HFF-Myc (cell line): Measurements from ENCODE around the gene PRELID2.
A peak's percentile ranks its signal among the peaks of the same experiment; 100 is the strongest.

Experiments used
- DNase-seq: peaks from one replicate; pipeline ENCODE4 v3.0.0-alpha.2; 2011; ENCODE audit warnings: low read depth; ENCODE audit errors: extremely low read depth
- H3K4me3 ChIP-seq: replicated peaks from 2 replicates; pipeline ENCODE4 v1.5.1; 2011; ENCODE audit warnings: low read depth, mild to moderate bottlenecking, control low read depth, low read length
- CTCF ChIP-seq: IDR thresholded peaks from 2 replicates; pipeline ENCODE4 v1.5.1; 2012; ENCODE audit warnings: mild to moderate bottlenecking, low read depth, low read length, control low read depth; ENCODE audit errors: missing control alignments

PRELID2 gene

GRCh38 chr5:145830594-145830993 is 4.5 kb downstream of the PRELID2 start:
- DNase-seq: no peak
- no peak for TF ChIP-seq CTCF
- H3K4me3 ChIP-seq: no peak overlapping the region

GRCh38 chr5:145829708-145830361 is 5.3 kb downstream of the PRELID2 start:
- no peak for DNase-seq
- TF ChIP-seq CTCF: no peak
- H3K4me3 ChIP-seq: no peak overlapping the region

DNA sequence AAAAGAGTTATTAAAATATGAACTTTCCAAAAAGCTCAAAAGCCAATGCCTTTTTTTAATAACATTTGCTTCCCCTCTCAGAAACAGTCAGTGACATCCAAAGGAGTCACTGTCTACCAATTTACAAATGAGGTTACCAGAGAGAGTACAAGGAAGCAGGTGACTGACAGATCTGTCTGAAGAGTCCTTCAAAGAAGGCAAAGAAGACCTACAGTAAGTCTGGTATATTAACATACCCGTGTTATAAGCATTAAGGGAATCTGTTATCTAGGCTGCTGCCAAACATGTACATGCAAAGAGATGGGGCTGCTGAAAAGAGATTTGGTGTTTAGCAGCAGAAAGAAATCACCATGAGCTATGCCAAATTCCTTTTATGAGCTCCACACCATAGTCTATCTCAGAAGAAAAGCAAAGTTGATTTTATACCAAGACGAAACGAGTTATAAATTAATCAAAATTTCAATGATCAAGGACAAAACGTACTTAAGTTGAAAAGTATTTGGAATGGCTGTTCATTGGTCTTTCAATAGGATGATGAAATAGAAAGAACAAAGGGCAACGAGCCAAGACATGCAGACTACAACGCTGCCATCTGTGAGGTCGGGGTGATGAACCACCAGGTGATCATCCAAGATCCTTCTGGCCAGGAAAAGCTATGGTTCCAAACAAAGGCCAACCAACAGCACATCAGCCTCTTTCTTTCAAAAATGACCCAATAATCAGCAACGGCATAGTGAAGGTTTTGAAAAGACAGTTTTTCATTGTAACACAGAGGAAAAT is 8.1 kb downstream of the PRELID2 start:
- TF ChIP-seq CTCF: no peak
- no peak for DNase-seq

DNA sequence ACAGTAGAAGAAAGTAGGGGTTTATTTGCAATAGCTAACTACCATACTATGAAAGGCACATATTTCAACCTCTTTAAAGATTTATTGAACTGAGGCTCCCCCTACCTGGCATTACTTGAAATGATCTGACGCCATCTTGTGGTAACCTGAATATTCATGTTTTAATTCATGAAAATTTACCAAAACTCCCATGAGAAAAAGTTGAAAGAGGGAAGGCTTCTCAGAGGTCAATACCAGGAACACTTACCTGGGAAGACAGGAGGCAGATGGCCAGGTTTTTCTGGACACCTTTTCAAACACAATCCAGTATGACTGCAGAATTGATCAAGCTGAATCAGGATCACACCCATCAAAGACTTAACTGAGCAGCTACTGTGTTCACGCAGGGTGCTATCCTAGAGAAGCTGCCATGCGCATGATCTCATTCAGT is 9.4 kb downstream of the PRELID2 start:
- H3K4me3 ChIP-seq: no peak overlapping the region
- no peak for DNase-seq
- peak; percentile 62 for TF ChIP-seq CTCF

More for the DNA sequence above, 8.1 kb downstream of the PRELID2 start:
- H3K4me3 ChIP-seq: no peak overlapping the region

DNA sequence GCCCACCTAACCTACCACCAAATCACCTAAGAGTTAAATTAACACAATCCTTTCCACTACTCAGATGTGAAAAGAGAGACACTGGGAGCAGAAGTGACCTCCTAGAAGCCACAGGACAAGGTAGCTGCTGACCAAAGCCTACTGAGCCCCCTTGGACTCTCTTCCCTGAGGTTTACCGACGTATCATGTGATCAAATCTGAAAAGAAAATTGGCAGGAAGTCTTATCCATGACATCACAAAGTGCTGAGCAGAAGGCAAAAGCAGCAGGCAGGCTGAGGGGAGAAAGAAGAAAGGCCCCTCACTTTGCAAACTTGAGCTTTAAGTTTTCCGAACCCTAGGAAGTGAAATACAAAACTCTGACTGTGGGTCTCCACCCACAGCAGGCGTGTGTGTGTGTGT is 11.1 kb downstream of the PRELID2 start:
- no peak overlapping the region for H3K4me3 ChIP-seq
- no peak for DNase-seq
- TF ChIP-seq CTCF: no peak

DNA sequence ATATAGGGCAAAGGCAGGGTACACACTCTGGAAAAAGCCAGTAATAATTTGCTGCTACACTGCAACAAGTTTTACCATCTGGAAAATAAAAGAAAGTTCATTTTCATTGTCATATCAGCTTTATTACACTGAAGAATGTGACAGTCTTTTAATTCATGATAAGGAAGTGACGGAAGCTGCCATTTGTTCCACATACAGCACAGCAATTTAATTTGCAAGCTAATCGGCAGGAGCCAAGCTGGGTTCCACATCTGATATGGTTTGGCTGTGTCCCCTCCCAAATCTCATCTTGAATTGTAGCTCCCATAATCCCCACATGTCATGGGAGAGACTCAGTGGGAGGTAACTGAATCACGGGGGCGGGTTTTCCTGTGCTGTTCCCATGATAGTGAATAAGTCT is 16.5 kb downstream of the PRELID2 start:
- DNase-seq: no peak
- H3K4me3 ChIP-seq: no peak overlapping the region
- TF ChIP-seq CTCF: no peak
